ENCODE results near the gene GRID1.

Gene GRID1

DNA sequence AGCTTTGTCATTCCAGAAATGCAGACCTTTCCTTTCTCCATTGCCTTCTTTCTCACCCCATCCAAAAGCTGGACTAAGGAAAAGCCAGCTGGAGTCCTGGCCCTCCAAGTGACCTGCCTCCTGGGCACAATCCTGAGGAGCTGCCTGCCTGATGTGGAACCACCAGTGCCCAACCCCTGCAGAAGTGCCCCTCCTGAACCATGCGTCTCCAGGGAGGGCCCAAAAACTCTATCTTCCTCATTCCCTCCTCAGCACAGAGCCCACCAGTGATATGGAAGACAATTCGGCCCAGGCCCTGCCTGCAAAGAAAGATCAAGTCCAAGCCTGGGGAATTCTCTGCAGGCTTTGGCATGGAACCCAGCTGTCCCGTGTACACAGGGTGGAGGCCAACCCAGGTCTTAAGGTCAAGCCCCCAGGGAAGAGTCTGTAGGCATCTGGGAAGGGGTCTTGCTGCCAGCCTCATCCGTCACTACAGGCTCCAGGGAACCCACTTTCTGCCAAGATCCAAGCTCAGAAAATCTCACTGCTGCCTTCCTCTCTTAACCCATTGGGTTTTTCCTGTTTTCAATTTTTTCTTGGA, 3.5 kb upstream of the GRID1 start:
- DNase-seq (ENCODE audit: low read depth in 3 of 3): no peak

DNA sequence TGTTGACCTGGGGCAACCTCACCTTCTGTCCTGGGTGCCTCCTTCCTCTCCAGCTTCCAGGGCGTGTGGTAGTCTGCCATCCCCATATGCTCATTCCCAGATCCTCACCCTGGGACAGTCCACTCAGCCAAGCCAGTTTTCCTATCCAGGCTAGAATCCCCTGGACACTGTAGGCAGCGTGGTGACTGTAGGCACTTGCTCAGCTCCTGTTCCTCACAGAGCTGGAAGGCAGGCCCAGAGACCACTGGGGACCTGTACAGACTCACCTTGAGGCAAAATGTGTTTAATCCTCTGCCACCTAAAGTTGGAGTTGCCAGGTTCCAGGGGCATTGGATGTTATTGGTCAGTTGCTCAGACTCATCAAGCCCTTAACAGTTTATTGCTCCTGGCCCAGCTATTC, 2.4 kb upstream of the GRID1 start:
- no peak for DNase-seq (ENCODE audit: low read depth in 3 of 3)

DNA sequence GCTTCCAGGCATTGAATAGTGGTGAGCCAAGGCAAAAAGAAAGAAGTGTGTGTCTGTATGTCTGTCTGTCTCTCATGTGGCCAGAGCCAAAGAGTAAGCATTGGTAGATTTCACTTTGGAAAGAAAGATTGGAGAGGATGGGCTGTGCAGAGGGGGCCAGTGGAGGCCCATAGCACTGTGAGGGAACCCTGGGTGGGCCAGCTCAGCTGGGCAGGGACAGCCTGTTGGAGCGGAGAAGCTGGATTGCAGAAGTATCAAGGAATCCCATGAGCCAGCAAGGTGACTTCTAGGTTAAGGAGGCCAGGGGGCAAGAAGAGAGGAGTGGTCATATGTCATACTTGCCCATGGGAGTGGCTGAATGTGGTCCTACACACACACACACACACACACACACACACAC, 1.5 kb upstream of the GRID1 start:
- DNase-seq (ENCODE audit: low read depth in 3 of 3): no peak

DNA sequence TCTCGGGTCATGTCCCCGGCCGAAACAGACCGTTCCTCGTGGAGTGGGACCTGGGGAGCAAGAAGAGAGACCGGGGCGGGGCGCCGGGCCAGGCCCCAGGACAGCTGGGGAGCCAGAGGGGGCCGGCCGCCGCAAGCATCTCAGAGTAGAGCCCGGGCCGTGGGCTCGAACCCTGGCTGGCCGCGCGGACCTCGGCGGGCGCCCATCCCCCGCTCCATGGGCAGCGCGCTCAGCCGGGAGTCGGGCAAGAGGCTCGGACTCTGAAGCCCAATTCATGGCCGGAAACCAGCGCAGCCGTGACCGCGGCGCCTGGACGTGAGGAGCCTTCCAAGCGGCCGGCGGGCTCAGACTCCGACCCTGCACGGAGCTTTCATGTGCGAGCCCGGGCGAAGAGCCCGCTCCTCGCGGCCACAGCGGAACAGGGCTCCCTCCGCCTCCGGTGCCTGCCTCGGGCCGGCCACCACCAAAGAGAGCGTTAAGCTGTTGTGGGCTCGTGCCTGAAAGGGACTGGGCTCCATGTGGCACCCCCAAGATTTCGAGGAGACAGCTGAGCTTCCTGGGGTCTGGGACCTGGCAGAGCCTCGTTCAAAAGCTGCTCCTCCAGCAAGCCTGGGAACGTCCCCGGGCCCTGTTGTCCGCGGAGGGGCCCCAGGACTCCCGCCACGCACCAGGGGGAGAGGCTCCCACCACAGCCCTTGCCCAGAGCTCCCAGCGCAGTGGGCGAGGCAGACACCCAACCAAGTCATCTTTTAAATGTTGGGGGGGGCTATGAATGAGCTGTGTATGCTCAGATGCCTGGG, 757 bp upstream of the GRID1 start:
- DNase-seq (ENCODE audit: low read depth in 3 of 3): no peak

DNA sequence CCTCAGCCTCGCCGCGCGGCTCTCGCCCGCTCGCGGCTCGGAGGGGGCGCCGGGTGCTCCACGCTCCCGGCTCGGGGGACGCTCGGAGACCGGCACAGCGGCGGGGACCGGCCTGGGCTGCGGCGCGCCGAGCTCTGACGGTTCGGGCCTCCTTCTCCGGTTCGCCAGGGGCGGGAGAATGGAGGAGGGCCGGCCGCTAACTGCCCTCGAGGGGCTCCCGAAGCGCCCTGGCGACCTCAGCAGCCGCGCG, 232 bp upstream of the GRID1 start:
- DNase-seq (ENCODE audit: low read depth in 3 of 3): no peak

DNA sequence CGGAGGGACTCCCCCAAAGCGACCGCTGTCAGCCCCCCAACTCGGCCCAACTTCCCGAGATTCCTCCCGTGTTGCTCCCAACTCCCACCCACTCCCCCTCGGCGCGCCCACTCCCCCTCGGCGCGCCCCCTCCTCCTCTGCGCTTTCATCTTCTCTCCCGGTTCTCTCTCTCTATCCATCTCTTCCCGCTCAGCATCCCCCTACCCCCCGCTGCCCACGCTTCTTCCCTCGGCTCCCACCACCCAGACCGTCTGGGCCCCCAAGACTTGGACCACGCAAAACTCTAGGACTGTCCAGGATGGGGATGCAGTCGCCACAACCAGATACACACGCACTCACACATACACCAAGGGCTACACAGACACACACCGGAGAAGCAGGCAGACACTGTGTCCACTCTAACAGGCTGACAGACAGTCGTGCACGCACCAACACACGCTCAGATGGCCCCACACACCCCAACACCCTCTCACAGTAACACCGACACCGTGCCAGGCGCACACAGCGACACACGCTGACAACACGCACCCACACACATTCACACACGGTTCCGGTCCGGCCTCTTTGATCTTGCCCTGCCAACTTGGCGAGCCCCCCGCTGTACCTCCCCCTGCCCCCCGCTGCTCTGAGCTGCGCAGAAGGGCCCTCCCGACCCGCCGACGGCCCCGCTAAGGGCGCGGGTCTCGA, 1.1 kb downstream of the GRID1 start:
- DNase-seq (ENCODE audit: low read depth in 3 of 3): no peak

DNA sequence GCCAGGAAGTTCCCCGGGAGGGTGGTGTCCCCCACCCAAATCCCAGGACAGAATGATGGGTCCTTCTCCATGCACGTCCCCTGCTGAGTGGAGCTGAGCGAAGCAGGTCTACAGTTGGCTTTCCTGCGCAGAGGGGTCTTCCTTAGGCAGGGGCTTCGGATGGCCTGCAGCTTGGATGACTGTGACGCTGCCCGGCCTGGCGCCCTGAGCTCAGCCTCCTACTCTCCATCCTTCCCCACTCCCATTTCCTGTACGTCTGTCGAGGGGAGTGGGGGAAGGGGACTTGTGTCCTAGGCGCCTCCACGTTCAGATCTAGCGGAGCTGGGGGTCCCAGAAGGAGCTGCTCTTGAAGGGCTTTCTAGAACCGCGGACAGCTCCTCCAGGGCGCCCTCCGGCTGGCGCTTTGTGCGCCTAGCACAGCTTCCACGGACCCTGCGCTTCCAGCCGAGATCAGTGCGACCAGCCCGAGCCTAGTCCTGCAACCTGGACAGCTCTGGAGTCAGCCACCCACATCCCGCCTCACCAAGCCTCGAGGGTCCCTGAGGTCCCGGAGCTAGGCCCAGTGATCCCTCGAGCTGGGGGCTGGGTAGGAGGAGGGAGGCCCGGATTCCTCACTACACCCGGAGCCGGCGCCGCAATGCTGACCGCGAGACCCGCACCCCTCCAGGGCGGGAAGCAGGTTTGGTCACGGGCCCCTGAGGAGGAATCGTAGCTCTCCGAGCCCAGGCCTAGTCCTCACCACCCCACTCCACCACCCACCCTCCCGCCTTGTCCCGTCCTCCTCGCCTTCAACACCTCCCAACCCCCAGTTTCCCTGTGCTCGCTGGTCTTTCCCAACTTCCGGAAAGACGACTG, 1.9 kb downstream of the GRID1 start:
- no peak for DNase-seq (ENCODE audit: low read depth in 3 of 3)

DNA sequence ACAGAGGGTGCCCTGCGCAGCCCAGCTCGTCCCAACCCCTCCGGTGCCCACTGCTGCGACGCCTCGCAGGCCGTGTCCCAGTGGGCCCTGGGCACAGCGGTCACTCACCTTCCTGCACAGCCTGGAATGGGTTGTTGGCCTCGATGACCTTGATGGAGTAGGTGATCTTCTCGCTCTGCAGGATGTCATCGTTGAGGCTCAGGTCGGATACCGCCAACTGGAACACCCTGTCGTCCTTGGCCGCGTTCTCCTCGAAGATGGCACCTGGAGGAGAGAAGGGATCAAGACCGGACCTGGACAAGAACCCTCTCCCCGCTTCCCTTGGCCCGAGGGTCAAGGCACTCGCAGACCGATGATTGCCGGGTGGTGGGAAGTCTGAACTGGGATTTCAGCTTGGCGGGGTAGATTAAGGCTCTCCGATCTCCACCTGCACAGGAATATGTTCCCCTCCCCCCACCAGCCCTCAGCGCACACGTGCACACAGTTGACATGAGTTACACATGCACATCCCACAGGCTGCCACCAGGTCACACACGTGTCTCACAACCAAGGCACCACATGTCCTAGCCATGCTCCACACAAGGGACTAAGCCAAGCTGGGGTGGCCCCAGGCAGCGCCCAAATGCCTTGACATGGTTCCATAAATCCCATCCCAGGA, 2.6 kb downstream of the GRID1 start:
- peak in 1 of 3 donors; percentile 9 for DNase-seq (ENCODE audit: low read depth in 3 of 3)

DNA sequence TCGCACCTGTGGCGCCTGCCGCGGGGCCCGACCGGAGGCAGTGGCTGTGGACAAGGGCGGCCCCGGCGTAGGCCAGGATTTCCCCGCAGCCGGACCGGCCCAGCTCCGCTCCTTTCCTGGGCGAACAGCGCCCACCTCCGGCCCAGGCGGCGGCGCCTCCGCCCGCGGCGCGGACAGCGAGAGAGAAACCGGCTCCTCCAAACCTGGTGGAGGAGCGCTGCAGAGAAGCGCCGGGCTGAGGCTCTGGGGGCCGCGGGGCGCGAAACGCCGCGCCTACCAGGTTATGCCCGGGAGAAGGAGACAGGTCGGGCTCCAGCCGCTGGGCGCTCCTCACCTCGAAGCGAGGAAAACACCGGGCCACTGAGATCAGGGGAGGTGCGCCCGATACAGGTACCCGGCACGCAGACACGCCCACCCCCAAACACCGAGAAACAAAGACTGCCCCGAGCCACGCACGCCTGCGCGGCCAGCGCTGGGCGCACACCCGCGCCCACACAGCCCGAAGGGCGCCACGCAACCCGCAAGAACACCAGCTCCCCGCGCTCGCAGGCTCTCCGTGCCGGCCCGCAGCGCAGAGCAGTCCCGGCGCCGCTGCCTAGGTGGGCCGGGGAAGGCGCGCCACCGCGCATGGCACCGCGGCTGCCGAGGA, 3.3 kb downstream of the GRID1 start:
- no peak for DNase-seq (ENCODE audit: low read depth in 3 of 3)

DNA sequence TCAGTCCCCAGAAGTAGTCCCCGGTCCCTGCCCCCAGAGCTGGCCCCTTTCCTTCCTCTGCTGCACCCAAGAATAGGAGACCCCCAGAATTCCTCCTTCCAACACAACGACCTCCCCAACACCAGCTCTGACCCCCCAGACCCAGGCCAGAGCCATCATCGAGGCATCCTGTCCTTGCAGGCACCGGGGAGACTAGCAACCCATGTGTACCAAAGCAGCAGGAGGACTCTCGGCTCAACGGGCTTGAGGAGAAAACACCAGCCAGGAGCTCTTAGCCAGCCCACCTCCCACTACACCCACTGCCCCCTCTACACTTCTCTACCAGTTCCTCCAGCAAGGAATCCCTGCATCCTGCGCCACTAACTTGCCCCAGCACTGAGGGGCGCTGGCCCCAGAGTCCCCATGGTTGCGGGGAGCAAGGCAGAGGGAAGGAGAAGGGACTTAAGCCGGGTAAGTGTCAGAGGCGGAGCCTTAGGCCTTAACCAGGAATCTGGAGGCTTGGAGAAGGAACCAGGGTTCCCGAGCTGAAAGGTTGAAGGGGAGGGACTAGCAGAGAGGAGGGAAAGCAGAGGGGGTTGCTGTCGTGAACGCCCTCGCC, 3.9 kb downstream of the GRID1 start:
- no peak for DNase-seq (ENCODE audit: low read depth in 3 of 3)

DNA sequence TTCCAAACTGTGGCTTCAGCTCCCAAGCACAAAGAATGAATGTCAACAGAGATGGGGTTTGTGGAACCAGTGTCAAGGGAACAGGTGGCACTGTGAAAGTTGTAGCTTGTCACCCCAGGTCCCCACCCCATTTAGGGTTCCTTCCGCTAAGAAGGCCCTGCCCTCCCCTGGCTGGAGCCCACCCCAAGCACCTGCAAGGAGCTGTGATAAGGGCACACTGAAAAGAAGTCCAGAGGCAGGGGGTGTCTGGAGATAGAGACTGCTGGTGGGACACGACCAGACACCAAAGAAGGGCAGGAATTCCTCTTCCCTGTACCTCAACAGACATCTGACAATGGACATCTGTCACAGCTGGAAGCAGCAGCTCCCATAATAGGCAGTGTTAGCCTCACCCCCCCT, 4.5 kb downstream of the GRID1 start:
- DNase-seq (ENCODE audit: low read depth in 3 of 3): no peak

DNA sequence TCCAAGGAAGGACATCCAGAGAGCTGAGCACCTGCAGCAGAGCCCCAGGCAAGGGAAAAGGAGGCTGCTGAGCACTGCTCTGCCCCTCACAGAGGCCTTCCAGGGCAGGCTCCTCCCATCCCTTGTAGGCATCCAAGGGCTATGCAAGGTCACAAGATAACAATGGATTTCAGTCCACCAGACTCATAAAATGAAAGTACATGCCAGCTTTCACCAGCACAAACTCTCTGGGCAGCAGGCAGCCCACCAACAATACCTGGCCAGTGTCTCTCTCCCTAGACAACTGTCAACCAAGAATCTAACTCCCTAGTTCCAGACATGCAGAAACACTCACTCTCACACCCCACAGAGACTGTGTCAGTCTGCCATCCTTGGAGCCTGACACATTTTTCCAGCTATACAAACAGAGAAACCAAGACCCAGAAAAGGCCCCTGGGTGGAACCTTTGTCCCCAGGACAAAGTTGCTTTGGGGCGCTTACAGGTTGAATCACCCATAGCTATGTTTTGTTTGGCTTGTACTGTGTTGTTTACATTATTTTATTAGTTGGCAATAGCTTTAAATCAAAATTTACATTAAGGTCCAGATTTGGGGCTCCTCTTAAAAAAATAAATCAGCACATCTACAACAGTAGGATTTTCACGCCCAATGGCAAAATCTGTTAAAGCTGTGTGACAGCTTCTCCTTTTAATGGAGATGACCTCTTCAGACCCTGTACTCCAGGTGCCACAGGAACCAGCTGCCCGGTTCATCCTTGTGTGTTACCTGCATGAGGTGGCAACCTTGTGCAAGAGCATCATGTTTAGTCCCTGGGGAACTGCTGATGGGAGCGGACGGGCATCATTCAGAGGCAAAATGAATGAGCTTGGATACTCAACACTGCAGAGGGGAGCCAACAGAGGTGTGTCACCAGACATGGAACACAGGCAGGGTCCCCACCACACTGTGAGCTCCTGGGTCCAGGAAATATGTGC, 5.2 kb downstream of the GRID1 start:
- DNase-seq (ENCODE audit: low read depth in 3 of 3): no peak

DNA sequence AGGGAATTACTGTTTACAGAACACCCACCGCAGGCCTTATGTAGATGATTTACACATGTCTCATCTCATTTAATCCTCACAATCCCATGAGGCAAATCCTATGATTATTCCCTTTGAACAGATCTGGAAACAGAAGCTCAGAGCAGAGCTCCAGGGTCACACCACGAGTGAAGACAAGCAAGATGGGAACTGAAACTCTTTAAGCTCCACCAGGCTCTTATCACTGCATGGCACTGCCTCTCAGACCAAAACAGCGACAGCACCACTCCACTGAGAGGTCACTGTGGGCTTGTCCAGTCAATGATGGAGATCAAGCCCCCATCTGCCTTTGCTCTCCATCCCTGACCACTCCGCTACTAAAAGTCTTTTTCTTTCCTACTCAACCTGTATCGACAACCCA, 5.9 kb downstream of the GRID1 start:
- no peak for DNase-seq (ENCODE audit: low read depth in 3 of 3)

DNA sequence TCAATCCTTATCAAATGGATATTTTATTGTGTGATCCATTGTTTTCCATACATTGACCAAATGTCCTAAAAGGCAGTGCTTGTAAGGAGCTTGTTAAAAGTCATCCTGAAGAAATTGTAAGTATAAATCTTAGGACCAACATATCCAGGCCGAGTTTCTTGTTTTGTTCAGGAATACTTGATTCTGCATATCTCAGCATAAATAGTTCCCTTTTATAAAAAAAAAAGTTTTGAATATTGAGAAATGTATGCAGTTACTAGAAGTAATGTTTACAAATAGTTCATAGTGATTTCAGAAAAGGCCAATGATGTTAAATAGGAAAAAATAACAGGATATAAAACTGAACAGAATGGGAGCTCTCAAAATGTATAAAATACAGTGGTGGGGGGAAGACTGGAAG, 6.6 kb downstream of the GRID1 start:
- DNase-seq (ENCODE audit: low read depth in 3 of 3): no peak

DNA sequence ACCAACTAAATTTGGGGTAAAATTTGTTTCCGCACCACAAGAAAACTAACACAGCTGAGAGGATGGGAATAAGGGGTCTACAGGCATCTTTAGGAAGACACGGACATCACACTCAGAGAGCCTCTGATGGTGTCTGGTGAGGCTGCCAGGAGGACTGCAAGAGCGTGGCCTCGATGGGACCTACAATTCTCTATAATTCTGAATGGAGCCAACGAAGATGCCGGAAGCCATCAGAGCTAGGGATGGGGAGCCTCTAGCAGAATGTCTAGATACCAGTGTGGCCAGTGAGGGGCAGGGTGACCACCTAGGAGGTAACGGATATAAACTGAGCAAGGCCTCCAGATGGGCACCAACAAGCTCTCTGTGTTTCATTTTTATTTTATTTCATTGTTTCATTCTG, 7.5 kb downstream of the GRID1 start:
- DNase-seq (ENCODE audit: low read depth in 3 of 3): no peak

DNA sequence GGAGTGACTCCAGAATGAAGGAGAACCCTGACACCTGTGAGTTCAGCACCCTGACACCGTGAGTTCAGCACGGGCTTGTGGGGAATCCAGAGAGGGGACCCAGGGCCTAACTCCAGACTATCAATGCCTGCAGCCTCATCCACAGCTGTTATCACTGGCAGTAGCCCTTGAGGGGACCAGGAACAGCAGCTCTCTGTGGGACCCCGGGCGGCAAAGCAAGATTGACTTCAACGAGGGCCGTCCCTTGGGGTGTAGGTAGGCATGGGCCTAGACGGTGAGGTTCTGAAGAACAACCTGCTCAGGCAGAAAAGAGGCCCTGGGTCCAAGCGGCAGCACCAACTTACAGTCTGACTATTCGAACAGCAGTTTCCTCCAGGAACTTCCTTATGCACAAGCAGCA, 8.9 kb downstream of the GRID1 start:
- no peak for DNase-seq (ENCODE audit: low read depth in 3 of 3)

DNA sequence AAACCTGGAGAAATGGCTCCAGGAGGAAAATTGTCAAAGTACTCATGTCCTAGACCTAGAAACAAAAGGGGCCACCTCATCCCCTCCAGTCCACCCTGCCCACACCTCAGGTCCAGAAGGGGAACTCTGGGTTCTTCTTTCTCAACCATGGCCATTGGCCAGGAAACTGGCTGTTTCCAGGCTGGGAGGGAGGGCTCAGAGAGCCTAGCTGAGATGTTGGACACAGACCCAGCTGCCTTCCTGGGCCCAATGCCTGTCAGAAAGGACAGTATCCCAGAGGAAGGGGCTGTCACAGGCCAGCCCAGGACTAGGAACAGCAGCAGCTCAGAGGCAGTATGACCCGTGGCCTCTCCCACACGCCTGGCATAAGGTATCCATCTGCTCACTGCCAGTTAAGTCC, 9.6 kb downstream of the GRID1 start:
- no peak for DNase-seq (ENCODE audit: low read depth in 3 of 3)

DNA sequence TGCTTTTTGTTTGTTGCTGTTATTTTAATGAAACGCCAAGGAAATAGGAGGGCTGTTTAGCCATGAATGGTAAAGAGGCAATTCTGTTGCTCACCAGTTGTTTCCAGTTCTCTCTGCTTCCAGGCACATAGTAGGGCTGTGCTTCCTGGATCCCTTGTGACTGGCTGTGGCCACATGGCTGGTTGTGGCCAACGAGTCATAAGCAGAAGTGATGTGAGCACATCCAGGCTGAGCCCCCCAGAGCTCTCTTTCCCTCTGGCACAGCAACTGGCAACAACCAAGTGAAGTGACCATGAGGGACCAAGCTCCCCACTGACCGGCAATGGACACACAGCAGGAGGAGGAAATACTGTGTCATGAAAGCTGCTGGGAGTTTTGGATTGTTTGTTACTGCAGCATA, 10.3 kb downstream of the GRID1 start:
- no peak for DNase-seq (ENCODE audit: low read depth in 3 of 3)

DNA sequence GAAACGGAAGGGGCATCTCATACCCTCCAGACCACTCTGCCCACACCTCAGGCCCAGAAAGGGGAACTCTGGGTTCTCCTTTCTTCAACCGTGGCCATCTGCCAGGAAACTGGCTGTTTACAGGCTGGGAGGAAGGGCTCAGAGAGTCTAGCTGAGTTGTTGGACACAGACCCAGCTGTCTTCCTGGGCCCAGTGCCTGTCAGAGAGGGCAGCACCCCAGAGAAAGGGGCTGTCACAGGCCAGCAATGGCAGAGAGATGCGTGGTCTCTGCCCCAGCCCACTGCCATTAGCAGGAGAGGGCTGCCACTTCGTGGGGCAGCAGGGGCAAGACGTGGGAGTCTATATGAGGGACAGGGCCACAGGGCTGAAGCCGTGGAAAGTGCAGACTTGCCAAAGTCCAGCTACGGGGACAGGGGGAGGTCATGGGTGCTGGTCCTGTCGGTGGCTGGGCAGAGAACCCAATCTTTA, 11.0 kb downstream of the GRID1 start:
- DNase-seq (ENCODE audit: low read depth in 3 of 3): no peak

Data from stimulated activated CD4-positive, alpha-beta T cell treated with anti-CD3 and anti-CD28 coated beads, TNF-alpha, amount 100 ng/mL, for 48 hours (primary cell).